ENCODE measurements around the gene ZAR1.

ZAR1 gene

GRCh38 chr4:48483006-48483776 is 6.9 kb upstream of the ZAR1 start, which contains the start of gene SLC10A4:
TSS of gene SLC10A4 (plus strand) at chr4:48483343. CDS start at chr4:48483562, 219 bp downstream.
- TF ChIP-seq ZBTB7A (IDR thresholded peaks at IDR 0.05; ENCODE audit: low read depth) (no peak), YY1 (IDR thresholded peaks at IDR 0.05; ENCODE audit: low read depth) (peak; percentile 19; the same call in 1 of the 2 replicates), MAX (IDR thresholded peaks at IDR 0.05) (peak; percentile 56), CEBPB (IDR thresholded peaks at IDR 0.05) (no peak), RAD21 (IDR thresholded peaks at IDR 0.05; ENCODE audit: low read depth) (no peak)
- TF ChIP-seq, protein P1, sequence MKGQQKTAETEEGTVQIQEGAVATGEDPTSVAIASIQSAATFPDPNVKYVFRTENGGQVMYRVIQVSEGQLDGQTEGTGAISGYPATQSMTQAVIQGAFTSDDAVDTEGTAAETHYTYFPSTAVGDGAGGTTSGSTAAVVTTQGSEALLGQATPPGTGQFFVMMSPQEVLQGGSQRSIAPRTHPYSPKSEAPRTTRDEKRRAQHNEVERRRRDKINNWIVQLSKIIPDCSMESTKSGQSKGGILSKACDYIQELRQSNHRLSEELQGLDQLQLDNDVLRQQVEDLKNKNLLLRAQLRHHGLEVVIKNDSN (IDR thresholded peaks at IDR 0.05), result no peak

- no peak for TF ChIP-seq TEAD4 (IDR thresholded peaks at IDR 0.05)
- no peak for TF ChIP-seq NFIC (IDR thresholded peaks at IDR 0.05)
- TF ChIP-seq RAD21 (IDR thresholded peaks at IDR 0.05; ENCODE audit: low read depth), result no peak
- no peak for TF ChIP-seq TCF12 (IDR thresholded peaks at IDR 0.05; ENCODE audit: low read depth)
- TF ChIP-seq, protein P2, sequence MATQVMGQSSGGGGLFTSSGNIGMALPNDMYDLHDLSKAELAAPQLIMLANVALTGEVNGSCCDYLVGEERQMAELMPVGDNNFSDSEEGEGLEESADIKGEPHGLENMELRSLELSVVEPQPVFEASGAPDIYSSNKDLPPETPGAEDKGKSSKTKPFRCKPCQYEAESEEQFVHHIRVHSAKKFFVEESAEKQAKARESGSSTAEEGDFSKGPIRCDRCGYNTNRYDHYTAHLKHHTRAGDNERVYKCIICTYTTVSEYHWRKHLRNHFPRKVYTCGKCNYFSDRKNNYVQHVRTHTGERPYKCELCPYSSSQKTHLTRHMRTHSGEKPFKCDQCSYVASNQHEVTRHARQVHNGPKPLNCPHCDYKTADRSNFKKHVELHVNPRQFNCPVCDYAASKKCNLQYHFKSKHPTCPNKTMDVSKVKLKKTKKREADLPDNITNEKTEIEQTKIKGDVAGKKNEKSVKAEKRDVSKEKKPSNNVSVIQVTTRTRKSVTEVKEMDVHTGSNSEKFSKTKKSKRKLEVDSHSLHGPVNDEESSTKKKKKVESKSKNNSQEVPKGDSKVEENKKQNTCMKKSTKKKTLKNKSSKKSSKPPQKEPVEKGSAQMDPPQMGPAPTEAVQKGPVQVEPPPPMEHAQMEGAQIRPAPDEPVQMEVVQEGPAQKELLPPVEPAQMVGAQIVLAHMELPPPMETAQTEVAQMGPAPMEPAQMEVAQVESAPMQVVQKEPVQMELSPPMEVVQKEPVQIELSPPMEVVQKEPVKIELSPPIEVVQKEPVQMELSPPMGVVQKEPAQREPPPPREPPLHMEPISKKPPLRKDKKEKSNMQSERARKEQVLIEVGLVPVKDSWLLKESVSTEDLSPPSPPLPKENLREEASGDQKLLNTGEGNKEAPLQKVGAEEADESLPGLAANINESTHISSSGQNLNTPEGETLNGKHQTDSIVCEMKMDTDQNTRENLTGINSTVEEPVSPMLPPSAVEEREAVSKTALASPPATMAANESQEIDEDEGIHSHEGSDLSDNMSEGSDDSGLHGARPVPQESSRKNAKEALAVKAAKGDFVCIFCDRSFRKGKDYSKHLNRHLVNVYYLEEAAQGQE (IDR thresholded peaks at IDR 0.05; ENCODE audit: low read depth), result no peak
- no peak for TF ChIP-seq TAF1 (IDR thresholded peaks at IDR 0.05; ENCODE audit: low read depth)
- no peak for TF ChIP-seq ZBTB7A (IDR thresholded peaks at IDR 0.05; ENCODE audit: low read depth)
- no peak for TF ChIP-seq EGR1 (IDR thresholded peaks at IDR 0.05)
- no peak for TF ChIP-seq MAX (IDR thresholded peaks at IDR 0.05)
- TF ChIP-seq CEBPB (IDR thresholded peaks at IDR 0.05), result no peak
- TF ChIP-seq EP300 (IDR thresholded peaks at IDR 0.05; ENCODE audit: borderline replicate concordance), result no peak
Observed at GRCh38 chr4:48483777-48484493, 6.1 kb upstream of the ZAR1 start.

DNA sequence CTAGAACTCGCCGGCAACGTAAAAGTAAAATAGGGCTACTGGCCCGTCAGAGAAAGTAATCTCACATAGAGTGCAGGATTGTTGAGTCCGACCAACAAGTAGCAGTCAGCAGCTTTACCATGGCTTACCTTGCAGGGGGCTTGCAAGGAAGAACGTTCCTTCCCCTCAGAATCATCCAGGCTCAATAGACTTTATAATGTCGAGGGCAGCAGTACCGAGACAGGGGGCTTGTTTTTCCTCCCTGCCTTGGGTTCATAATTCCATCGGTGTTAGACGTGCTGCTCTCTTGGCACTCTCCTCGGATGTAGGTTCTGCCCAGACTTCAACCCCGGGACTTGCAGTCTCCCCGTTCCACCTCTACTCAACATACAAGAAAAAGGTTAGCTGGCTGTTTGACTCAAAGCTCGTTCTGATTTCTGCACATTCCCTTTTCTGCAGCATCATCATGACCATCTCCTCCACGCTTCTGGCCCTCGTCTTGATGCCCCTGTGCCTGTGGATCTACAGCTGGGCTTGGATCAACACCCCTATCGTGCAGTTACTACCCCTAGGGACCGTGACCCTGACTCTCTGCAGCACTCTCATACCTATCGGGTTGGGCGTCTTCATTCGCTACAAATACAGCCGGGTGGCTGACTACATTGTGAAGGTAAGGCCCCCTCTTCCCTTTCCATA is 5.4 kb upstream of the ZAR1 start:
- TF ChIP-seq MAX (IDR thresholded peaks at IDR 0.05) (no peak), RAD21 (IDR thresholded peaks at IDR 0.05; ENCODE audit: low read depth) (no peak), TEAD4 (IDR thresholded peaks at IDR 0.05) (no peak), CREB1 (IDR thresholded peaks at IDR 0.05; ENCODE audit: low read depth) (no peak), NFIC (IDR thresholded peaks at IDR 0.05) (no peak), CEBPB (IDR thresholded peaks at IDR 0.05) (no peak), TCF12 (IDR thresholded peaks at IDR 0.05; ENCODE audit: low read depth) (no peak), ZBTB7A (IDR thresholded peaks at IDR 0.05; ENCODE audit: low read depth) (no peak), EP300 (IDR thresholded peaks at IDR 0.05; ENCODE audit: borderline replicate concordance) (no peak), EGR1 (IDR thresholded peaks at IDR 0.05) (no peak), YY1 (IDR thresholded peaks at IDR 0.05; ENCODE audit: low read depth) (no peak), TAF1 (IDR thresholded peaks at IDR 0.05; ENCODE audit: low read depth) (no peak), FOXM1 (IDR thresholded peaks at IDR 0.05; ENCODE audit: borderline replicate concordance, low read depth) (no peak)
- TF ChIP-seq, protein P2 (IDR thresholded peaks at IDR 0.05; ENCODE audit: low read depth), result no peak
- TF ChIP-seq, protein P1 (IDR thresholded peaks at IDR 0.05), result no peak

- no peak for TF ChIP-seq EGR1 (IDR thresholded peaks at IDR 0.05)
- no peak for TF ChIP-seq TAF1 (IDR thresholded peaks at IDR 0.05; ENCODE audit: low read depth)
- no peak for TF ChIP-seq YY1 (IDR thresholded peaks at IDR 0.05; ENCODE audit: low read depth)
- TF ChIP-seq MAX (IDR thresholded peaks at IDR 0.05), result no peak
- TF ChIP-seq TCF12 (IDR thresholded peaks at IDR 0.05; ENCODE audit: low read depth), result no peak
- no peak for TF ChIP-seq NFIC (IDR thresholded peaks at IDR 0.05)
- no peak for TF ChIP-seq ZBTB7A (IDR thresholded peaks at IDR 0.05; ENCODE audit: low read depth)
- no peak for TF ChIP-seq TEAD4 (IDR thresholded peaks at IDR 0.05)
- no peak for TF ChIP-seq CEBPB (IDR thresholded peaks at IDR 0.05)
- TF ChIP-seq, protein P2 (IDR thresholded peaks at IDR 0.05; ENCODE audit: low read depth), result no peak
- TF ChIP-seq RAD21 (IDR thresholded peaks at IDR 0.05; ENCODE audit: low read depth), result no peak
- no peak for TF ChIP-seq CREB1 (IDR thresholded peaks at IDR 0.05; ENCODE audit: low read depth)
- no peak for TF ChIP-seq EP300 (IDR thresholded peaks at IDR 0.05; ENCODE audit: borderline replicate concordance)
- TF ChIP-seq FOXM1 (IDR thresholded peaks at IDR 0.05; ENCODE audit: borderline replicate concordance, low read depth), result no peak
Observed at GRCh38 chr4:48489683-48490011, 405 bp upstream of the ZAR1 start.

Measured in Ishikawa (cell line).